B cell (primary cell): ENCODE measurements around the gene NUDCD3.

Experiments used
- EZH2 ChIP-seq: IDR thresholded peaks from 2 replicates; pipeline ENCODE4 v1.6.1; 2012; ENCODE audit warnings: borderline replicate concordance, low read depth, mild to moderate bottlenecking, moderate library complexity, low read length; ENCODE audit not compliant: insufficient read depth, poor library complexity, severe bottlenecking
- TF ChIP-seq, protein P1 (sequence below): fragments of 200-600 bp; IDR thresholded peaks from one replicate; pipeline ENCODE4 v1.8.0; 2022; ENCODE audit warnings: antibody characterized with exemption, mild to moderate bottlenecking

DNA sequence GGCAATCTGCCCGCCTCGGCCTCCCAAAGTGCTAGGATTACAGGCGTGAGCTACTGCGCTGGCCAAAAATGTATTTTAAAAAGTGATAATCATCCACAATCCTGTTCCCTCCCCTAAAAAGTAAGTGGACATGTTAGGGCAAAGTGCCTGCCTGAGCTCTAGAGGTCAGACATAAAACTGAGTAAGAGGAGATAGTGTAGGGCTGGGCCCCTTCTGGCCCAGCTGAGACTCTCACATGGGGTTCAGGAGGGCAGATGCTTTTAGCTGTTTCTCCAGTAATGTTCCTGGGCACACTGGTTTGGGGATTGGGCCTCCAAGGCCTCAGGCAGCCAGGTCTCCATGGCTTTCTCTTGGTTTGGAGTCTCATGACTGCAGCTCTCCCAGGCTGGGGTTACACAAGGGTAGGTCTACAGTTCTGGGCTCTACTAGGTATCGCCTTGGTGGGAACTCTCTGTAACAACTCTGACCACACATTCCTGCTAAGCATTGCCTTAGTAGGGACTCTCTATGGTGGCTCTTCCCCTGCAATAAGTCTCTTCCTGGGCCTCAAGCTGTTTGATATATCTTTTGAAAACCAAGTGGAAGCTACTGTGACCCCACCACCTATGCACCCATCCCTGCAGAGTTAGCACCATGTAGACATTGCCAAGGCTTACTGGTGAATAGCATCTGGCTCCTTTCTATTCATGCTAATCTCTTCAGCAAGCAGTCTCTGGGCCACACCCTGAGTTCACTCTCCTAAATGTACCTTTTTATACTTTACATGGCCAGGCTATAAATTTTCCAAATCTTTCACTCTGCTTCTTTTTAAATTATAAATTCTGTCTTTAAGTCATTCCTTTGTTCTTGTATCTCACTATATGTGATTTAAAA is 6.9 kb upstream of the NUDCD3 start:
- TF ChIP-seq, protein P1, sequence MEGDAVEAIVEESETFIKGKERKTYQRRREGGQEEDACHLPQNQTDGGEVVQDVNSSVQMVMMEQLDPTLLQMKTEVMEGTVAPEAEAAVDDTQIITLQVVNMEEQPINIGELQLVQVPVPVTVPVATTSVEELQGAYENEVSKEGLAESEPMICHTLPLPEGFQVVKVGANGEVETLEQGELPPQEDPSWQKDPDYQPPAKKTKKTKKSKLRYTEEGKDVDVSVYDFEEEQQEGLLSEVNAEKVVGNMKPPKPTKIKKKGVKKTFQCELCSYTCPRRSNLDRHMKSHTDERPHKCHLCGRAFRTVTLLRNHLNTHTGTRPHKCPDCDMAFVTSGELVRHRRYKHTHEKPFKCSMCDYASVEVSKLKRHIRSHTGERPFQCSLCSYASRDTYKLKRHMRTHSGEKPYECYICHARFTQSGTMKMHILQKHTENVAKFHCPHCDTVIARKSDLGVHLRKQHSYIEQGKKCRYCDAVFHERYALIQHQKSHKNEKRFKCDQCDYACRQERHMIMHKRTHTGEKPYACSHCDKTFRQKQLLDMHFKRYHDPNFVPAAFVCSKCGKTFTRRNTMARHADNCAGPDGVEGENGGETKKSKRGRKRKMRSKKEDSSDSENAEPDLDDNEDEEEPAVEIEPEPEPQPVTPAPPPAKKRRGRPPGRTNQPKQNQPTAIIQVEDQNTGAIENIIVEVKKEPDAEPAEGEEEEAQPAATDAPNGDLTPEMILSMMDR: no peak
- TF ChIP-seq EZH2: no peak
